Skin of body (tissue), 2 donors: ENCODE data around the gene CRYBB2. TPM values are rescaled to one million over a fixed set of nuclear protein-coding genes. Genes with fewer than 3 reads are reported as not detected.
"Not testable (repeated sequence)": the region's sequence is repeated elsewhere in the genome, so short reads cannot be mapped to it uniquely, and the experiment has no call there.

Source experiments
- DNase-seq: peaks from one replicate; lab custom pipeline; 2025; lab: John Stamatoyannopoulos, UW
- total RNA-seq: library from RNA; depleted of rRNA; stranded (reverse); fragments of >200 nt; gene quantifications from one replicate; pipeline ENCODE4 v1.2.3, GENCODE V29; 2014

CRYBB2 gene
- total RNA-seq, 1 donor from 2014 or later = not detected

DNA sequence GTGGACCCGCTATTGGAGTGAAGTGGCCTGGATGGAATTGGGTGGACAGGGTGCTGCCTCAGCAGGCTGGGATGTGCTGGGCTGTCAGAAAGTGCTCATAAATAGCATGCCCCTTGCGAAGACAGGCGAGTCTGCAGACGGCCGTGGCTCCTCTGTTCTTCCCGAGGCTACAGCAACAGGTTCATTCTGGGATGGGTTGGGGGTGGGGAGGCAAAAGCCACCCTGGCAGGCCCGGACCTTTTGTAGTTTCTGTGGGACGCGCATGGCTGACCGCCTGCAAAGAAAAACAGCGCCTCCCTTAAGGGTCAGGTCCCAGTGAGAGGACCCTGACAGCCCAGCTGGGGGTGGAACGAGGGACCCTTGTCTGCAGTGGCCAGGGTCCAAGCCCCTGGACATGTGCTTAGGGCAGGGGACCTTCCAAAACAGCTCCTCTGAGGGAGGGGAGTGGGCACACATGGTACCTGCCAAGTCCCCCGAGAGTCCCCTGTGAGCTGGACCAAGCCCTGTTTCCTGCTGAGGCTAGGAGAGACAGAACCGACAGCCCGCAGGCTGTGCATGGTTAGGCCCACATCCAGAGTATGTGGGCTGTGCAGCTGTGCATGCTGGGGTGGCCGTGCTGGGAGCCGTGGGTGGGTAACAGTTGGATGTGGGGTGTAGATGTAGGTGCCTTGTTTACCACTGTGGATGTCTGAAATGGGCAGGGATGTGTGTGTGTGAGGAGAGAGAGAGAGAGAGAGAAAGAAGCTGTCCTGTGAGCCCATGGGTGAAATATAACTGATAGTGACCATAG, 19.5 kb upstream of the CRYBB2 start, which contains the start of gene CRYBB3:
CRYBB3 (plus strand) TSS at position 128 of the 790 bp plus-strand sequence. CDS start 1,539 bp downstream, outside the sequence.
- DNase-seq = no peak

- DNase-seq = no peak
These were observed 18.5 kb upstream of the CRYBB2 start for GRCh38 chr22:25200967-25201366.

GRCh38 chr22:25201557-25202273, 17.7 kb upstream of the CRYBB2 start:
- DNase-seq = no peak

DNA sequence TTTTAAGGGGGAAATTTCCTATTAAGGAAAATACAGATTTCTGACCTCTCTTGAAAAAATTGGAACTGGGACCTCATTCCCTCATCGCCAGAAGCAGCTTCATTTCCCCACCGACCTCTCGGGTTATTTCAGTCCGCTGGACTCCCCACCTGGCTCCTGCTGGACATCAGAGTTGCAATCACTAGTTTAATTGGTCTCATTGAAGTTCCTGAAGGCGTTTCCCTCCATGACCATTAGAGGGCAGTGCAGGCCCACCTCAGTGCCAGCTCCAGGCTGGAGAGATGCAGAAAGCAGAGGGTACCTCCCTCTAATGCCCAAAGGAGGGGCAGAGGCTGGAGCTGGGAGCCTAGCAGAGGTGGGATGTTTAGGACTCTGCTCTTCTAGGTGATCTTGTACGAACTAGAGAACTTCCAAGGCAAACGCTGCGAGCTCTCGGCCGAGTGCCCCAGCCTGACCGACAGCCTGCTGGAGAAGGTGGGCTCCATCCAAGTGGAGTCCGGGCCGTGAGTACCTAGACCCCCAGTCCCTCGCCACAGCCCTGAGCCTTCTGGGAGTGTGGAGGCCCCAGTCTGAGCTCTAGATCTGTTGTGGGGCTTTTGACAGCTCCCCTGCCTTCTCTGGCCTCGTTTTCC, 17.0 kb upstream of the CRYBB2 start:
- DNase-seq = no peak

DNA sequence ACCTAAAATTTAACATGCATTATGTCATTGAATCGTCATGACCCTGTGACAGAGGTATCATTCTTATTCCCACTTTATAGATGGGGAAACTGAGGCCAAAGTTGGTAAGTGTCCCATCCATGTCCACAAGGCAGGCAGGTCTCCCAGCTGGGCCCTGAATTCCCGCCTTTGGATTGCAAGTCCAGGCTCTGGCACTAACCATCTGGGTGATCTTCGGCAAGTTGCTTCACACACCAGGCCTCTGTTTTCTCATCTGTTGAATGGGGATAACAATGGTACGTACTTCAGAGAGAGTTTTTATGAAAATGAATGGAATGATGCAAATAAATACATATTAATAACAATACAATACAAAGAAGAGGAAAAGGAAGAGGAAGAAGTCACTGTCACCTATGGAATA, 16.4 kb upstream of the CRYBB2 start:
- DNase-seq = no peak

DNA sequence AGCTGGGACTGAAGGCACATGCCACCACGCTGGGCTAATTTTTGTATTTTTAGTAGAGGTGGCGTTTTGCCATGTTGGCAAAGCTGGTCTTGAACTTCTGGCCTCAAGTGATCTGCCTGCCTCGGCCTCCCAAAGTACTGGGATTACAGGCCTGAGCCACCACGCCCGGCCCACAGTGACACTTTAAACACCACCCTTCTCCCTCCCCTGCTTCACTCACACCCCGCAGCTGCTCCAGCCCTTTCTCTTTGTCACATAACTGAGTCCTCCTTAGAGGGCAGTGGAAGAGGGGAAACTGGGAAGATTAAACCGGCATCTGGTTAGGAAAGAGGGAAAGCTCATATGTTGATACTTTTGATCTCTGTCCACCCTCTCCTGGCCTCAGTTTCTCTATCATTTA, 14.9 kb upstream of the CRYBB2 start:
- not testable (repeated sequence) for DNase-seq

GRCh38 chr22:25205847-25206246, 13.6 kb upstream of the CRYBB2 start:
- DNase-seq = no peak

- DNase-seq = no peak
These were observed 12.4 kb upstream of the CRYBB2 start for GRCh38 chr22:25206998-25207397.

DNA sequence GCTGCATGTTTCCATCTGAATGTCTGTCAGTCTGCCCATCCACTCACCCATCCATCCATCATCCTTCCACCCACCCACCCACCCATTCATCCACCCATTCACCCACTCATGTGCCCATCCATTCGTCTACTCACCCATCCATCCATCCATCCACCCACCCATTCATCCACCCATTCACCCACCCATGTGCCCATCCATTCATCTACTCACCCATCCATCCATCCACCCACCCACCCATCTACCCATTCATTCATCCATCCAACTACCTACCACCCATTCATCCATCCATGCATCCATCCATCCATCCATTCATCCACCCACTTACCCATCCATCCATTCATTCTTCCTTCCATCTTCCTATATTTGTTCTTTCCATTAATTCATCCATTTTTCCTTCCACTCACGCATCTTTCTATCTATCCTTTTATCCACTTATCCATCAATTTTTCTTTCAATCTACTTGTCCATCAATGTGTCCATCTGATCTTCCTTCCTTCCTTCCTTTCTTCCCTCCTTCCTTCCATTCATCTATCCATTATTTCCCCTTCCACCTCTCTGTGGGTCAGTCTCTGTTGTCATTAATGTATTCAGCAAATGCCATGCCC, 11.8 kb upstream of the CRYBB2 start:
- no peak for DNase-seq

- no peak for DNase-seq
These were observed 11.1 kb upstream of the CRYBB2 start for GRCh38 chr22:25208328-25208727.

DNA sequence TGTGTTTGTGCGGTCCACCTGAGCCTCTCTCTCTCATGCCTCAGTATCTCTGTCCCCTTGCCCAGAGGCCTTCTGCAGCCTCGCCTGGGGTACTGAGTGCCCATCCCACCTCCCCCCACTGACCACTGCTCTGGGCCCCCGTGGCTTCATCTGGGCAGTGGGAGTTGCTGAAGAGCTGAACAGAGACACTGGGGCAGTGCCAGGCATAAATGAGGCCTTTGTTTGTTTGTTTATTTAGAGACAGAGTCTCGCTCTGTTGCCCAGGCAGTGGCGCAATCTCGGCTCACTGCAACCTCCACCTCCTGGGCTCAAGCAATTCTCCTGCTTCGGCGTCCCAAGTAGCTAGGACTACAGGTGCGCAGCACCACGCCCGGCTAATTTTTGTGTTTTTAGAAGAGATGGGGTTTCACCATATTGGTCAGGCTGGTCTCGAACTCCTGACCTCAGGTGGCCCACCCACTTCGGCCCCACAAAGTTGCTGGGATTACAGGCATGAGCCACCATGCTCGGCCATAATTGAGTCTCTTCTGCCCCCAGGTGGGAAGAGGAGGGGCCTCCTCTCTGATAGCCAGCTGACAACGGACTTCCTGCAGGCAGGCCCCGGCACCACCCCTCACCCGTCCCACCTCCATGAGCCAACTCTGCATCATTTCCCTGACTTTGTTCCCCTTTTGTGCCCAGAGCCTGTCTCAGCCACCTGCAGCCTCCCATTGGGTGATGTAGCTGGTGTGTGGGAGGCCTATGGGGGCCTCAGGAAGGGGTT, 10.5 kb upstream of the CRYBB2 start:
- no peak for DNase-seq

DNA sequence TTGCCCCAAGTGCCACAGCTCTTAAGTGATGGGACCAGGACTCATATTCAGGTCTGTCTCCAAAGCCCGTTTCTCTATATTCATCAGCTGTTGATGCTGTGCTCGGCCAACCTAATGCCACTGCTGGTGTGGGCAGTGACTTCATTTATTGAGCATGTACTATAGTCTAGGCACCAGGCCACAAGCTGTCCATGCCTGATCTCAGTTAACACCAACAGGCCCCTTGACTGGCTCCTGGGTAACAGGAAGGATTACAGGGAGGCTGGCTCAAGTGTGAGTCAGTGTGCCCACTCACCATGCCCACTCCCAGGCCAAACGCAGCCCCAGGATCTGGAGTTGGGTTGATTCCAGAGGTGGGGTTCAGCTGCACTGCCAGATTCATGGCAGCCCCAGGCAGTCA, 8.6 kb upstream of the CRYBB2 start:
- DNase-seq = no peak

DNA sequence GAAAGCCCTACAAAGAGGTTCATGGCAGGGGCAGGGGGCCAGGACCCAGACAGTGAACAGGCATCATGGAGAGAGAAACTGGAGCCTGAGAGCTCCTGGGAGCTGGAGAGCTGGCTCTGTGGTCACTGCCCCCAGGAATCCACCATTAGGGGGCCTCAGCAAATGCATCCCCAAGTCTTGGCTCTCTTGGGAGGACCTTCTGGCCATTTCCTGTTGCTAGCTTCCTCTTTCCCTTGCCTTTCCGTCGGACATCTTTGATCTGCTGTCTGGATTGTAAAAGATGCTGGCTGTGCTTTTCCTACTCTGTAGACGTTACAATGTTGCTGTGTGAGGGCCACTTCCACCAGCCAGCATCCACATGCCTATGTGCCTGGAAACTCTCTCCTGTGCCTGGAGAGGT, 7.1 kb upstream of the CRYBB2 start:
- DNase-seq = no peak

- no peak for DNase-seq
These were observed 6.2 kb upstream of the CRYBB2 start for GRCh38 chr22:25213221-25213620.

- no peak for DNase-seq
These were observed 3.2 kb upstream of the CRYBB2 start for GRCh38 chr22:25216230-25216629.

- no peak for DNase-seq
These were observed 556 bp downstream of the CRYBB2 start for GRCh38 chr22:25219948-25220442.

DNA sequence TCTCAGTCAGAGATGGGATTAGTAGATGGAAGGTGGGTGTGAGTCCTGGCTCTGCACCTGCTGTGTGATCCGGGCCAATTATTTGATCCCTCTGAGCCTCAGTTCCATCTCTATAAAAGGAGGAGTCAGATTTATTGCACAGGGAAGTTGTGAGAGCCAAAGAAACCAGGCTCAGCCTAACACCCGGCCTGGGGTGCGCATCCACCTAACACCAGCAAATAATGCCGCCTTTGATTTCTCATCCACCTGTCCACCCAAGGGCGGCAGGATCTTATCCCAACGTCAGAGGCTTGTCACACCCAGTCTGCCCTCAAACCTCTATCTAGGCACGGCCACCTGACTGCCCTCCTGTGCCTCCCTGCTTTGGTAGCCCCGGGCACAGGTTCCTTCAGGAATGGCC, 2.4 kb downstream of the CRYBB2 start:
- DNase-seq = no peak

- DNase-seq = no peak
These were observed 3.9 kb downstream of the CRYBB2 start for GRCh38 chr22:25223269-25223850.

DNA sequence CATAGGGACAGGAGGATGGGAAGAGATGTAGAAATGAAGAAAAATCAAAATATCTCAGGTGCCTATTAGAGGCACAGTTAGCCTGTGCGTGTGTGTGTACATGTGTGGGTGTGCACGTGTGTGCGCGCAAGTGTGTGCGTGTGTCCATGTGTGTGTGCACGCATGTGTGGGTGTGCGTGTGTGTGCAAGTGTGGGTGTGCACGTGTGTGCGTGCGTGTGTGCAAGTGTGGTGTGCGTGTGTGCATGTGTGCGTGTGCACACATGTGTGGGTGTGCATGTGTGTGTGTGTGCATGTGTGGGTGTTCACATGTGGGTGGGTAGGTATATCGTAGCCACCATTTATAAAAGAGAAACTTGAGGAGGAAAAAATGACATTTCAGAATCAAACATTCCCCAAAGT, 9.4 kb downstream of the CRYBB2 start:
- DNase-seq = no peak

- DNase-seq = not testable (repeated sequence)
These were observed 11.3 kb downstream of the CRYBB2 start for GRCh38 chr22:25230760-25231159.

DNA sequence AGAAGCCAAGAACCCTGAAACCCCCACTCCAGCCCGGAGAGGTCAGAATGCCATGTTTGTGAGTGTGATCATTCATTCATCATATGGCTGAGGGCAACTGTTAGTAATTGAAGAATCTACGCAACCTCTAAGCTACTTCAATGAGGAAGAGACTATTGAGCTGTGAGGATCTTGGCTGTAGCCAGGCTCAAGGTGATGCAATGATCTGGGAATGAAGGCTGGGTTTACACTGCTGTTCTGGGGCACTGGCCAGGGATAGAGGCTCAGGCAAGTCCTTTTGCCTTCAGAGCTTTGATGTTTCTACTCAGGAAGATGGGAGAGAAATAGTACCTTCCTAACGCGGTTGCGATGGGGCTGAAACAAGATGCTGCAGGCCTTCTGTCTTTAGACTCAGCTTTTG, 12.9 kb downstream of the CRYBB2 start:
- DNase-seq = no peak
